Measurements from ENCODE around the gene NPTX1. TPM values are rescaled to one million over a fixed set of nuclear protein-coding genes. Genes with fewer than 3 reads are reported as not detected.

Gene NPTX1
- total RNA-seq, 3 donors from 2014 or later (not counting 1 experiment from before 2014, with no cell fraction given) = 1.0 to 2.2 (median 2.2) TPM

DNA sequence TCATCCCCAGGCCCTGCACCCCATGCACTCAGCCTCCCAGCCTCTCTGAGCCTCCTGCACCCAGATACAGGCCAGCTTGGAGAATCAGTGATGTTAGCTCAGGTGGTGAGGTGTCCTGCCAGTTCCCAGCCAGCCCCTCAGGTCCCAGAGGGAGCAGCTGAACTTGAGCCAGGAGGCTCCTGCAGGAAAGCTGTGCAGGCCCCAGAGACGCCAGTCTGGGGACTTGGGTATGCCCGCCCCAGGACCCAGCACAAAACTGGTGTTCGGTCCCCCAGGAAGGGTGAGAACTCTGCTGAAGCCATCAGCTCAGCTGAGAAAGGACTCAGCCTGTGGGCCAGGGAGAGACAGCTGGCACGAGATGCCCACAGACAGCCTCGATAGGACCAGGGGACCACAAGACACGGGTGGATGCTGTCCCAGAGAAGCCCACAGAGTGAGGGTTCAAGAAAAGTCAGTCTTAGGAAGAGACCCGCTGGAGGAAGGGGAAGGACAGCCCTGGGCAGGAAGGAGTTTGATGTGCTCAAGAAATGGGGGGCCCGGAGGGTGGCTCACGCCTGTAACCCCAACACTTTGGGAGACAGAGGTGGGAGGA, 50.5 kb downstream of the NPTX1 start:
- Mint-ChIP-seq H3K27me3 (ENCODE audit: low read depth in 2 of 2) (no peaks in the 10 kb centered on the region), H3K4me3 (no peak overlapping the region), H3K36me3 (no peaks in the 10 kb centered on the region), H3K27ac (peak overlapping the region in 1 of 2 donors; percentile 71), H3K9me3 (no peaks in the 10 kb centered on the region), H3K4me1 (peaks cover 6 to 16% of the 10 kb centered on the region in 2 donors)
- ATAC-seq (no peak), DNase-seq (no peak)
- Histone ChIP-seq H3K36me3 (ENCODE audit: control insufficient read depth, insufficient read depth, low read length) (no peaks in the 10 kb centered on the region), H3K27me3 (ENCODE audit: control insufficient read depth, insufficient read depth, low read length) (no peaks in the 10 kb centered on the region), H3K4me1 (ENCODE audit: control insufficient read depth, insufficient read depth, low read length) (peaks cover 40% of the 10 kb centered on the region), H3K9me3 (ENCODE audit: control insufficient read depth, insufficient read depth, low read length) (no peaks in the 10 kb centered on the region), H3K4me3 (ENCODE audit: low read length) (no peak overlapping the region), H3K27ac (ENCODE audit: low read length) (no peak overlapping the region)
- WGBS (ENCODE audit: insufficient coverage) = 91% methylated on average over 9 of the region's 9 CpGs
- intact Hi-C loops (cut with micrococcal nuclease) = loop anchor here (2.0 to 10.0 kb wide), 2 partner anchors 555 to 679 kb away; no protein-coding TSS in a partner anchor
- TF ChIP-seq, protein P1, sequence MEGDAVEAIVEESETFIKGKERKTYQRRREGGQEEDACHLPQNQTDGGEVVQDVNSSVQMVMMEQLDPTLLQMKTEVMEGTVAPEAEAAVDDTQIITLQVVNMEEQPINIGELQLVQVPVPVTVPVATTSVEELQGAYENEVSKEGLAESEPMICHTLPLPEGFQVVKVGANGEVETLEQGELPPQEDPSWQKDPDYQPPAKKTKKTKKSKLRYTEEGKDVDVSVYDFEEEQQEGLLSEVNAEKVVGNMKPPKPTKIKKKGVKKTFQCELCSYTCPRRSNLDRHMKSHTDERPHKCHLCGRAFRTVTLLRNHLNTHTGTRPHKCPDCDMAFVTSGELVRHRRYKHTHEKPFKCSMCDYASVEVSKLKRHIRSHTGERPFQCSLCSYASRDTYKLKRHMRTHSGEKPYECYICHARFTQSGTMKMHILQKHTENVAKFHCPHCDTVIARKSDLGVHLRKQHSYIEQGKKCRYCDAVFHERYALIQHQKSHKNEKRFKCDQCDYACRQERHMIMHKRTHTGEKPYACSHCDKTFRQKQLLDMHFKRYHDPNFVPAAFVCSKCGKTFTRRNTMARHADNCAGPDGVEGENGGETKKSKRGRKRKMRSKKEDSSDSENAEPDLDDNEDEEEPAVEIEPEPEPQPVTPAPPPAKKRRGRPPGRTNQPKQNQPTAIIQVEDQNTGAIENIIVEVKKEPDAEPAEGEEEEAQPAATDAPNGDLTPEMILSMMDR (IDR thresholded peaks at IDR 0.05) = no peak

DNA sequence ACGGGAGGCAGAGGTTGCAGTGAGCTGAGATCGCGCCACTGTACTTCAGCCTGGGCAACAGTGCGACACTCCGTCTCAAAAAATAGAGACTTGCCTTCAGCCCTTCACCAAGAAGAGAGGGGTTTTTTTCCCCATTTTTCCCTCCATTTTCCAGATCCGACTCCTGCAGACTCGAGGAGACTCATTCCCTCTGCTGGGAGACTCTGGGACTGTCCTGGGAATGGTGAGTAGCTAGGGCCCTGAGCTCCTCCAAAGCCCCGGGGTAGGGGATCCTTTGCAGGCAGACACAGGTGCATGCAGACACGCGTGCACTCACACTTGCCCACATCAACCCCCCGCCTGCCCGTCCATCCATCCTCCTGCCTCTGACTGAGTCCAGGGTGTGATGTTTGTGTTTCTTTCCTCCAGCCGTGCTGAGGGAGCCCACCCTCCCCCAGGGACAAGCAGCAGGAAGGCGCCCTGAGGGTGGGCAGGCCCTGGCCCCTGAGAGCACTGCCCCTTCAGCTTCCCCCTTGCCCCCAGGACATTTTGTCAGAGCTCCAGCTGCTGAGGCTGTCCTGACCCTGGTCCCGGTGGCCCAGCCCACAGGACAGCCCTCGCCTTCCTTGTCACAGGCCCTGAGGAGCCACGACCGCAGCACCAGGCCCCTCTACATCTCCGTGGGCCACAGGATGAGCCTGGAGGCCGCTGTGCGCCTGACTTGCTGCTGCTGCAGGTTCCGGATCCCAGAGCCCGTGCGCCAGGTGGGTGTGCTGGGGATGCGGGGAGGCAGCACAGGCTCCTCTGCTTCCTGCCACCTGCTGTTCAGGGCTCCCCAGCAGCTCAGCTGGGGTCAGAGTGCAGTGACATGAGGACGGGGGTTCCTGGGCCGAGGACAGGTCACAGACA, 51.3 kb downstream of the NPTX1 start:
- Histone ChIP-seq H3K4me1 (ENCODE audit: control insufficient read depth, insufficient read depth, low read length) (peaks cover 40% of the 10 kb centered on the region), H3K4me3 (ENCODE audit: low read length) (no peak overlapping the region), H3K9me3 (ENCODE audit: control insufficient read depth, insufficient read depth, low read length) (no peaks in the 10 kb centered on the region), H3K36me3 (ENCODE audit: control insufficient read depth, insufficient read depth, low read length) (no peaks in the 10 kb centered on the region), H3K27me3 (ENCODE audit: control insufficient read depth, insufficient read depth, low read length) (no peaks in the 10 kb centered on the region), H3K27ac (ENCODE audit: low read length) (no peak overlapping the region)
- DNase-seq = no peak
- Mint-ChIP-seq H3K4me1 (peaks cover 7 to 16% of the 10 kb centered on the region in 2 donors), H3K9me3 (no peaks in the 10 kb centered on the region), H3K36me3 (no peaks in the 10 kb centered on the region), H3K27me3 (ENCODE audit: low read depth in 2 of 2) (no peaks in the 10 kb centered on the region), H3K27ac (peak overlapping the region in 1 of 2 donors; percentile 54), H3K4me3 (no peak overlapping the region)
- WGBS (ENCODE audit: insufficient coverage) = 71% methylated on average over 27 of the region's 27 CpGs
- no peak for ATAC-seq
- TF ChIP-seq, protein P1 (IDR thresholded peaks at IDR 0.05) = no peak
- intact Hi-C loops (cut with micrococcal nuclease) = loop anchor here (10.0 kb wide), 1 partner anchor 680 kb away; no protein-coding TSS in a partner anchor

DNA sequence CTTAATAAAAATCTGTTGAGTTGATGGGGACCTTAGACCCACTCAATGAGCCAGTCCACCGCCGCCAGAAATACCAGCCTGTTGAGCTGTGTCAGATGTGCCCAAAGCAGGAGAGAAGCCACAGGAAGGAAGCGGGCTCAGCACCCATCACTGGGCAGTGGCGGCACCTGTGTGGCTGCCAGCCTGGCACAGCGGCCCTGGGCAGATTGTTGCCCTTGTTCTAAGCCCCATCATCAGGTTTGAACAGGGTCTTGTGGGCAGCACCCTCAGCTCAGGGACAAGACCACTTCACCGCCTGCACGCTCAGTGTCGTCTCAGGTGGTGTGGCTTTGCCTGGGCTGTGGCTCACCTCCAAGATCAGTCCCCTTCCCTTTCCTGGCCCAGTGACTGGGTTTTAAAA, 52.1 kb downstream of the NPTX1 start:
- TF ChIP-seq, protein P1 (IDR thresholded peaks at IDR 0.05) = no peak
- H3K4me3 Mint-ChIP-seq = peak overlapping the region; percentile 57
- 8% methylated on average over 8 of the region's 8 CpGs for WGBS (ENCODE audit: insufficient coverage)
- H3K27ac Mint-ChIP-seq = peak overlapping the region in 1 of 2 donors; percentile 80
- Histone ChIP-seq H3K4me1 (ENCODE audit: control insufficient read depth, insufficient read depth, low read length) (peaks cover 40% of the 10 kb centered on the region), H3K27ac (ENCODE audit: low read length) (no peak overlapping the region), H3K9me3 (ENCODE audit: control insufficient read depth, insufficient read depth, low read length) (no peaks in the 10 kb centered on the region), H3K27me3 (ENCODE audit: control insufficient read depth, insufficient read depth, low read length) (no peaks in the 10 kb centered on the region), H3K4me3 (ENCODE audit: low read length) (no peak overlapping the region), H3K36me3 (ENCODE audit: control insufficient read depth, insufficient read depth, low read length) (no peaks in the 10 kb centered on the region)
- H3K27me3 Mint-ChIP-seq (ENCODE audit: low read depth in 2 of 2) = no peaks in the 10 kb centered on the region
- no peaks in the 10 kb centered on the region for H3K36me3 Mint-ChIP-seq
- H3K9me3 Mint-ChIP-seq = no peaks in the 10 kb centered on the region
- ATAC-seq = peak in 2 of 3 donors; percentile 19 to 39
- peaks cover 14 to 24% of the 10 kb centered on the region in 2 donors for H3K4me1 Mint-ChIP-seq
- peak in 1 of 2 donors; percentile 34 for DNase-seq
- intact Hi-C loops (cut with micrococcal nuclease) = loop anchor here (10.0 kb wide), 1 partner anchor 681 kb away; no protein-coding TSS in a partner anchor
